ENCODE results near the gene CARHSP1. TPM values are rescaled to one million over a fixed set of nuclear protein-coding genes. Genes with fewer than 3 reads are reported as not detected.
A peak's percentile ranks its signal among the peaks of the same experiment; 100 is the strongest.
"Not testable (repeated sequence)": the region's sequence is repeated elsewhere in the genome, so short reads cannot be mapped to it uniquely, and the experiment has no call there.

The CARHSP1 gene
- total RNA-seq, 1 experiment from 2014 or later: 220 TPM

- no peak for DNase-seq (ENCODE audit: low read depth)
Measured at GRCh38 chr16:8893426-8893825, 24.6 kb upstream of the CARHSP1 start.

- no peak for DNase-seq (ENCODE audit: low read depth)
Measured at GRCh38 chr16:8892101-8892575, 23.3 kb upstream of the CARHSP1 start.

- DNase-seq (ENCODE audit: low read depth): no peak
Measured at GRCh38 chr16:8890549-8890921, 21.7 kb upstream of the CARHSP1 start.

- no peak for DNase-seq (ENCODE audit: low read depth)
Measured at GRCh38 chr16:8889893-8890548, 21.2 kb upstream of the CARHSP1 start.

GRCh38 chr16:8888951-8889892 lies 20.4 kb upstream of the CARHSP1 start:
- DNase-seq (ENCODE audit: low read depth): no peak

GRCh38 chr16:8887952-8888560 lies 19.2 kb upstream of the CARHSP1 start:
- peak; percentile 58 for DNase-seq (ENCODE audit: low read depth)

GRCh38 chr16:8887431-8887765 lies 18.6 kb upstream of the CARHSP1 start:
- no peak for DNase-seq (ENCODE audit: low read depth)

GRCh38 chr16:8886593-8887430 lies 18.0 kb upstream of the CARHSP1 start:
- no peak for DNase-seq (ENCODE audit: low read depth)

GRCh38 chr16:8885674-8886592 lies 17.1 kb upstream of the CARHSP1 start:
- peak; percentile 70 for DNase-seq (ENCODE audit: low read depth)

GRCh38 chr16:8882725-8883377 lies 14.0 kb upstream of the CARHSP1 start:
- no peak for DNase-seq (ENCODE audit: low read depth)

- no peak for DNase-seq (ENCODE audit: low read depth)
Measured at GRCh38 chr16:8882041-8882617, 13.3 kb upstream of the CARHSP1 start, which contains the start of gene LITAFD. LITAFD (plus strand) TSS chr16:8882351; CDS start chr16:8884356, 2,005 bp downstream.

GRCh38 chr16:8880839-8881510 lies 12.2 kb upstream of the CARHSP1 start:
- no peak for DNase-seq (ENCODE audit: low read depth)

- DNase-seq (ENCODE audit: low read depth): peak; percentile 78
Measured at GRCh38 chr16:8878523-8878911, 9.7 kb upstream of the CARHSP1 start.

GRCh38 chr16:8877894-8878522 lies 9.2 kb upstream of the CARHSP1 start:
- no peak for DNase-seq (ENCODE audit: low read depth)

- DNase-seq (ENCODE audit: low read depth): not testable (repeated sequence)
Measured at GRCh38 chr16:8875317-8875716, 6.5 kb upstream of the CARHSP1 start.

- no peak for DNase-seq (ENCODE audit: low read depth)
Measured at GRCh38 chr16:8874388-8874787, 5.6 kb upstream of the CARHSP1 start.

GRCh38 chr16:8873866-8874195 lies 5.0 kb upstream of the CARHSP1 start:
- not testable (repeated sequence) for DNase-seq (ENCODE audit: low read depth)

Measured in LHCN-M2 (cell line).